K562 (cell line): Measurements from ENCODE around the gene PLA2G2C. TPM values are rescaled to one million over a fixed set of nuclear protein-coding genes. Genes with fewer than 3 reads are reported as not detected.

Source experiments
- ATF1 ChIP-seq, 2 experiments: fragments of 450-650 bp in 1 of 2; IDR thresholded peaks; 2 replicates each; pipeline ENCODE4 v1.6.1; 2016; ENCODE audit warnings: missing compliant biosample characterization in 1 of 2, missing genetic modification characterization in 1 of 2
- BRF1 ChIP-seq: IDR thresholded peaks from 3 replicates; pipeline ENCODE4 v1.6.1; 2011; ENCODE audit warnings: borderline replicate concordance, mild to moderate bottlenecking; ENCODE audit not compliant: insufficient read length; ENCODE audit errors: extremely low read depth
- CBX3 ChIP-seq, 2 experiments: IDR thresholded peaks; 1 replicate in 1 of 2; 2 replicates in 1 of 2; pipeline ENCODE4 v1.6.1; 2012; ENCODE audit warnings: inconsistent platforms in 2 of 2, low read length in 2 of 2, borderline replicate concordance in 1 of 2, control low read depth in 1 of 2
- CC2D1A ChIP-seq: fragments of 450-650 bp; IDR thresholded peaks from 2 replicates; pipeline ENCODE4 v1.6.1; 2017; ENCODE audit warnings: mild to moderate bottlenecking
- CXXC5 ChIP-seq: fragments of 250-450 bp; sonication (Bioruptor Pico); IDR thresholded peaks from 2 replicates; pipeline ENCODE4 v1.8.0; 2022; ENCODE audit warnings: inconsistent platforms, mild to moderate bottlenecking, moderate library complexity
- EGR1 ChIP-seq: fragments of 450-650 bp; conservative IDR thresholded peaks from 2 replicates; pipeline ENCODE4 v1.6.1; 2017; ENCODE audit warnings: mild to moderate bottlenecking
- ESRRA ChIP-seq: fragments of 450-650 bp; IDR thresholded peaks from 2 replicates; pipeline ENCODE4 v1.6.1; 2014; ENCODE audit warnings: low read depth, mild to moderate bottlenecking, moderate library complexity, borderline replicate concordance
- KDM1A ChIP-seq, 2 experiments: fragments of 450-650 bp; IDR thresholded peaks; 2 replicates each; pipeline ENCODE4 v1.6.1; 2016; ENCODE audit warnings: mild to moderate bottlenecking in 2 of 2
- MCM7 ChIP-seq, 2 experiments: fragments of 450-650 bp; IDR thresholded peaks; 2 replicates each; pipeline ENCODE4 v1.6.1; 2016 to 2018
- NR2C1 ChIP-seq, 2 experiments: fragments of 450-650 bp; IDR thresholded peaks; 2 replicates each; pipeline ENCODE4 v1.6.1; 2017; ENCODE audit warnings: mild to moderate bottlenecking in 2 of 2, antibody characterized with exemption in 1 of 2, inconsistent platforms in 1 of 2, missing compliant biosample characterization in 1 of 2, missing genetic modification characterization in 1 of 2
- PURB ChIP-seq: sonication (generic); formaldehyde crosslinking; IDR thresholded peaks from 2 replicates; pipeline ENCODE4 v1.9.0; 2021; ENCODE audit warnings: low read depth, mild to moderate bottlenecking, missing genetic modification reagents
- SIX5 ChIP-seq, 2 experiments: IDR thresholded peaks; 2 replicates each; pipeline ENCODE4 v1.6.1; 2011; ENCODE audit warnings: low read length in 2 of 2, borderline replicate concordance in 1 of 2, low read depth in 1 of 2, mild to moderate bottlenecking in 1 of 2, moderate library complexity in 1 of 2; ENCODE audit not compliant: insufficient read depth in 1 of 2
- SPI1 ChIP-seq: IDR thresholded peaks from 2 replicates; pipeline ENCODE4 v1.6.1; 2011; ENCODE audit warnings: low read depth, low read length, control low read depth, borderline replicate concordance
- ZC3H11A ChIP-seq: IDR thresholded peaks from 2 replicates; pipeline ENCODE4 v1.6.1; 2012; ENCODE audit warnings: low read depth, low read length, improper control_type of control experiment
- ZNF12 ChIP-seq: sonication (generic); formaldehyde crosslinking; IDR thresholded peaks from 2 replicates; pipeline ENCODE4 v1.4.0; 2020; ENCODE audit warnings: mild to moderate bottlenecking, missing genetic modification reagents
- ZNF584 ChIP-seq: fragments of 200-800 bp; sonication (Bioruptor generic); IDR thresholded peaks from 2 replicates; pipeline ENCODE4 v1.6.1; 2016; ENCODE audit warnings: low read depth, mild to moderate bottlenecking, missing genetic modification characterization, missing compliant biosample characterization
- polyA plus RNA-seq, 8 experiments: library from polyadenylated mRNA; depleted of rRNA in 4 of 8; stranded (reverse) in 5 of 8; unstranded in 3 of 8; fragments of >200 nt; fragmentation: Nextera tagmentation in 2 of 8; fragmentation: Illumina TruSeq in 1 of 8; extraction: Ambion mirVana in 2 of 8; extraction: Trizol in 1 of 8; gene quantifications; 2 replicates each; pipeline versions ENCODE4 v1.2.1 to v1.2.3, GENCODE V29; 2011 to 2014; ENCODE audit warnings: inconsistent platforms in 1 of 8, missing spikeins in 1 of 8
- total RNA-seq, 7 experiments: library from RNA; depleted of rRNA in 6 of 7; stranded (reverse); fragments of >200 nt in 6 of 7; fragmentation: Illumina TruSeq in 2 of 7; extraction: Trizol in 2 of 7; gene quantifications; 2 replicates each; pipeline versions ENCODE4 v1.2.1 to v1.2.3, GENCODE V29; 2011 to 2021; ENCODE audit warnings: low replicate concordance in 1 of 7
- TF ChIP-seq, protein P1 (sequence below): fragments of 250-450 bp; sonication (Bioruptor Pico); IDR thresholded peaks from 2 replicates; pipeline ENCODE4 v1.4.0; 2020; ENCODE audit warnings: borderline replicate concordance
- TF ChIP-seq, protein P2 (sequence below), 2 experiments: fragments of 250-450 bp in 1 of 2; fragments of 450-650 bp in 1 of 2; sonication (Bioruptor Pico) in 1 of 2; IDR thresholded peaks; 2 replicates each; pipeline versions ENCODE4 v1.6.1 to v1.8.0; 2016 to 2021; ENCODE audit warnings: mild to moderate bottlenecking in 2 of 2, moderate library complexity in 2 of 2, missing compliant biosample characterization in 1 of 2, missing genetic modification characterization in 1 of 2
- TF ChIP-seq, protein P3 (sequence below): fragments of 450-650 bp; IDR thresholded peaks from 2 replicates; pipeline ENCODE4 v1.6.1; 2017; ENCODE audit warnings: antibody characterized with exemption, mild to moderate bottlenecking

Gene PLA2G2C
- total and polyA plus RNA-seq, 9 of the 15 experiments (the other 6 are each of a cell fraction or from before 2014, with no cell fraction given): 0.14 to 0.49 (median 0.21) TPM

DNA sequence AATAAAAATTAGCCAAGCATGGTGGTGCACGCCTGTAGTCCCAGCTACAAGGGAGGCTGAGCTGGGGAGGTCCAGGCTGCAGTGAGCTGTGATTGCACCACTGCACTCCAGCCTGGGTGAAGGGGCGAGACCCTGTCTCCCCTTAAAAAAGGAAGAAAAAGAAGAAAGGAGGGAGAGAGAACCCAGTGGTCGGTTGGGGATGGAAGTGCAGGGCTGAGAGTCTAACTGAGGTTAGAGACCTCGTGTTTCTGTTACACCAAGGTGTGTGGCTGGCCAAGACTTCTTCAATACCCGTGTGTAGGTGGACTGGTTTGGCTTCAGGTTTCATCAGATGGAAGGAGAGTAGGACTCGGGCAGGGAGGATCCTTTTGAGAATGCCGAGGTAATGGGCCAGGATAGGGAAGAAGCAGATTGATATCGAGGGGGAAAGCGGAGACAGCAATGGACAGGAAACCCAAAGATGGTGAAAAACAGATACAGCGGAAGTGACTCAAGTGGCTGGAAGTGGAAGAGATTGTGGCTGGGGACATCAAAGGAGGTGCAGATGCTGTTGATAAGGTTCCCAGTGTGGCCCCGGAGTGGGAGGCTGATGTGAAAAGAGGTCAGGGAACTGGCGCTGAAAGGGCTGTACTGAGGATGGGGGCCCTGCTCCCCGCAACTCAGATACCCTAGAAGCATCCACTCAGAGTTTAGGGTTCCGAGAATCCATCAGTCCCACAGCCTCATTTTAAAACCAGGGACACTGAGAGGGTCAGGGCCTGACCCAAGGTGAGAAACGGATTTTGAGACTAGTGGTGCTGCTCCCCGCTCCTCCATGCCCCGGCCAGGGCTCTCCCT, 1.1 kb downstream of the PLA2G2C start (continued):
- TF ChIP-seq, protein P1, sequence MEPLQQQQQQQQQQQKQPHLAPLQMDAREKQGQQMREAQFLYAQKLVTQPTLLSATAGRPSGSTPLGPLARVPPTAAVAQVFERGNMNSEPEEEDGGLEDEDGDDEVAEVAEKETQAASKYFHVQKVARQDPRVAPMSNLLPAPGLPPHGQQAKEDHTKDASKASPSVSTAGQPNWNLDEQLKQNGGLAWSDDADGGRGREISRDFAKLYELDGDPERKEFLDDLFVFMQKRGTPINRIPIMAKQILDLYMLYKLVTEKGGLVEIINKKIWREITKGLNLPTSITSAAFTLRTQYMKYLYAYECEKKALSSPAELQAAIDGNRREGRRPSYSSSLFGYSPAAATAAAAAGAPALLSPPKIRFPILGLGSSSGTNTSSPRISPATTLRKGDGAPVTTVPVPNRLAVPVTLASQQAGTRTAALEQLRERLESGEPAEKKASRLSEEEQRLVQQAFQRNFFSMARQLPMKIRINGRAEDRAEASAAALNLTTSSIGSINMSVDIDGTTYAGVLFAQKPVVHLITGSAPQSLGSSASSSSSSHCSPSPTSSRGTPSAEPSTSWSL (CRISPR knock-in tag): no peak
- TF ChIP-seq CBX3 (IDR thresholded peaks at IDR 0.05; ENCODE audit: borderline replicate concordance in 1 of 2, low read length in 2 of 2) (0 out of 3 replicates have a peak, but pooled peaks of 1 of the 2 experiments have one; percentile 22), ZC3H11A (no peak), CC2D1A (peak; percentile 6; the same call in 1 of the 2 replicates), NR2C1 (IDR thresholded peaks at IDR 0.05) (no peak; the same call in none of the 2 replicates), NR2C1 (tag; IDR thresholded peaks at IDR 0.05) (peak; percentile 66), ATF1 (CRISPR knock-in tag; IDR thresholded peaks at IDR 0.05) (no peak), ATF1 (tag; IDR thresholded peaks at IDR 0.05) (peak; percentile 82), KDM1A (IDR thresholded peaks at IDR 0.05) (peak; percentile 86 to 87), ZNF584 (peak; percentile 87; the same call in 1 of the 2 replicates), ESRRA (peak; percentile 68), SIX5 (IDR thresholded peaks at IDR 0.05; ENCODE audit: borderline replicate concordance in 1 of 2, insufficient read depth in 1 of 2, low read depth in 1 of 2, low read length in 2 of 2) (no peak), MCM7 (IDR thresholded peaks at IDR 0.05) (peak in 1 of 2 experiments; percentile 48; a peak in 1 of 4 replicates), SPI1 (peak; percentile 89), PURB (CRISPR knock-in tag) (no peak), EGR1 (peak; percentile 74), BRF1 (no peak), ZNF12 (CRISPR knock-in tag) (0 out of 2 replicates have a peak, but pooled peaks have one; percentile 11), CXXC5 (CRISPR knock-in tag) (peak; percentile 49; the same call in 1 of the 2 replicates)
- TF ChIP-seq, protein P2, sequence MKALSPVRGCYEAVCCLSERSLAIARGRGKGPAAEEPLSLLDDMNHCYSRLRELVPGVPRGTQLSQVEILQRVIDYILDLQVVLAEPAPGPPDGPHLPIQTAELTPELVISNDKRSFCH (CRISPR knock-in tag; IDR thresholded peaks at IDR 0.05): no peak
- TF ChIP-seq, protein P2 (tag; IDR thresholded peaks at IDR 0.05): peak; percentile 76
- TF ChIP-seq, protein P3, sequence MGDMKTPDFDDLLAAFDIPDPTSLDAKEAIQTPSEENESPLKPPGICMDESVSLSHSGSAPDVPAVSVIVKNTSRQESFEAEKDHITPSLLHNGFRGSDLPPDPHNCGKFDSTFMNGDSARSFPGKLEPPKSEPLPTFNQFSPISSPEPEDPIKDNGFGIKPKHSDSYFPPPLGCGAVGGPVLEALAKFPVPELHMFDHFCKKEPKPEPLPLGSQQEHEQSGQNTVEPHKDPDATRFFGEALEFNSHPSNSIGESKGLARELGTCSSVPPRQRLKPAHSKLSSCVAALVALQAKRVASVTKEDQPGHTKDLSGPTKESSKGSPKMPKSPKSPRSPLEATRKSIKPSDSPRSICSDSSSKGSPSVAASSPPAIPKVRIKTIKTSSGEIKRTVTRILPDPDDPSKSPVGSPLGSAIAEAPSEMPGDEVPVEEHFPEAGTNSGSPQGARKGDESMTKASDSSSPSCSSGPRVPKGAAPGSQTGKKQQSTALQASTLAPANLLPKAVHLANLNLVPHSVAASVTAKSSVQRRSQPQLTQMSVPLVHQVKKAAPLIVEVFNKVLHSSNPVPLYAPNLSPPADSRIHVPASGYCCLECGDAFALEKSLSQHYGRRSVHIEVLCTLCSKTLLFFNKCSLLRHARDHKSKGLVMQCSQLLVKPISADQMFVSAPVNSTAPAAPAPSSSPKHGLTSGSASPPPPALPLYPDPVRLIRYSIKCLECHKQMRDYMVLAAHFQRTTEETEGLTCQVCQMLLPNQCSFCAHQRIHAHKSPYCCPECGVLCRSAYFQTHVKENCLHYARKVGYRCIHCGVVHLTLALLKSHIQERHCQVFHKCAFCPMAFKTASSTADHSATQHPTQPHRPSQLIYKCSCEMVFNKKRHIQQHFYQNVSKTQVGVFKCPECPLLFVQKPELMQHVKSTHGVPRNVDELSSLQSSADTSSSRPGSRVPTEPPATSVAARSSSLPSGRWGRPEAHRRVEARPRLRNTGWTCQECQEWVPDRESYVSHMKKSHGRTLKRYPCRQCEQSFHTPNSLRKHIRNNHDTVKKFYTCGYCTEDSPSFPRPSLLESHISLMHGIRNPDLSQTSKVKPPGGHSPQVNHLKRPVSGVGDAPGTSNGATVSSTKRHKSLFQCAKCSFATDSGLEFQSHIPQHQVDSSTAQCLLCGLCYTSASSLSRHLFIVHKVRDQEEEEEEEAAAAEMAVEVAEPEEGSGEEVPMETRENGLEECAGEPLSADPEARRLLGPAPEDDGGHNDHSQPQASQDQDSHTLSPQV: peak; percentile 85; the same call in 1 of the 2 replicates
